ENCODE measurements around the gene SKAP1. TPM values are rescaled to one million over a fixed set of nuclear protein-coding genes. Genes with fewer than 3 reads are reported as not detected.

Gene SKAP1
- total and polyA plus RNA-seq, 2 of the 13 experiments (the other 11 are each of a cell fraction or from before 2014, with no cell fraction given) = 0.21 TPM; not detected in 1

GRCh38 chr17:48269209-48269608 is 160.8 kb downstream of the SKAP1 start (continued):
- no peak for TF ChIP-seq HMGXB4 (CRISPR knock-in tag; IDR thresholded peaks at IDR 0.05; ENCODE audit: borderline replicate concordance in 1 of 2, low read depth in 1 of 2)
- TF ChIP-seq ZNF431 (CRISPR knock-in tag; IDR thresholded peaks at IDR 0.05; ENCODE audit: borderline replicate concordance, low read depth) = no peak
- TF ChIP-seq GFI1 (CRISPR knock-in tag; IDR thresholded peaks at IDR 0.05; ENCODE audit: borderline replicate concordance) = no peak

GRCh38 chr17:48263731-48264035 is 166.3 kb downstream of the SKAP1 start:
- H3K9ac ChIP-seq (ENCODE audit: insufficient read depth, low read depth, low read length) = no peak overlapping the region
- no peak overlapping the region for H3K27ac ChIP-seq (ENCODE audit: extremely low read length, insufficient read depth, low read length)
- H3K79me2 ChIP-seq (ENCODE audit: insufficient read depth, low read length) = no peaks in the 10 kb centered on the region
- no peak overlapping the region for H3K4me3 ChIP-seq (replicated peaks in 1 of 3; ENCODE audit: insufficient read depth in 1 of 3, low read depth in 2 of 3, low read length in 3 of 3)
- no peak for DNase-seq (ENCODE audit: low spot score)
- H3K9me3 ChIP-seq (ENCODE audit: low read length) = no peaks in the 10 kb centered on the region
- no peaks in the 10 kb centered on the region for H3K36me3 ChIP-seq (replicated peaks in 1 of 2; ENCODE audit: control insufficient read depth in 1 of 2, insufficient read depth in 2 of 2, low read length in 2 of 2)
- H2AFZ ChIP-seq (ENCODE audit: low read length) = no peak overlapping the region
- H3K4me2 ChIP-seq (ENCODE audit: low read depth, low read length) = no peak overlapping the region
- CTCF ChIA-PET (ENCODE audit: low intra/inter-chr PET ratio, low total read pairs) = no interaction called here
- POLR2A ChIA-PET = no interaction called here
- in situ Hi-C loops (cut with HindIII; ENCODE audit: extremely low pct_ligation_motif_present, low pct_unique_long_range_greater_than_20kb) (no loop called here), intact Hi-C loops (cut with micrococcal nuclease; ENCODE audit: unreplicated experiment) (loop anchor here (5.0 kb wide), 1 partner anchor 354 kb away; the partner anchor contains the start of gene HOXB8)
- no peaks in the 10 kb centered on the region for H4K20me1 ChIP-seq (ENCODE audit: insufficient read depth, low read length)
- WGBS (ENCODE audit: low lambda C conversion rate) = 34% methylated on average over 8 of the region's 8 CpGs
- BruUV-seq (replicated peaks) = no TSS peak
- H3K27me3 ChIP-seq (ENCODE audit: control insufficient read depth in 1 of 2, insufficient read depth in 2 of 2, low read length in 2 of 2) = no peaks in the 10 kb centered on the region; a peak in 3 of 5 replicates
- H3K4me1 ChIP-seq (ENCODE audit: insufficient read depth, low read length) = no peaks in the 10 kb centered on the region
- FAIRE-seq = no peak
- ATAC-seq = no peak
- TF ChIP-seq ZNF512 (CRISPR knock-in tag; IDR thresholded peaks at IDR 0.05) (no peak), ATF1 (CRISPR knock-in tag; IDR thresholded peaks at IDR 0.05) (no peak), ZNF773 (CRISPR knock-in tag; IDR thresholded peaks at IDR 0.05; ENCODE audit: borderline replicate concordance) (no peak), PHB2 (IDR thresholded peaks at IDR 0.05; ENCODE audit: partially characterized antibody) (no peak), ZNF333 (CRISPR knock-in tag; IDR thresholded peaks at IDR 0.05; ENCODE audit: borderline replicate concordance) (no peak), BRD4 (CRISPR knock-in tag; IDR thresholded peaks at IDR 0.05) (no peak), RARG (CRISPR knock-in tag; IDR thresholded peaks at IDR 0.05; ENCODE audit: low read depth) (no peak), ZNF230 (CRISPR knock-in tag; IDR thresholded peaks at IDR 0.05) (no peak), ZNF275 (CRISPR knock-in tag; IDR thresholded peaks at IDR 0.05; ENCODE audit: borderline replicate concordance) (no peak), PATZ1 (CRISPR knock-in tag; IDR thresholded peaks at IDR 0.05) (no peak), MXD1 (CRISPR knock-in tag; IDR thresholded peaks at IDR 0.05) (no peak), SNAPC2 (CRISPR knock-in tag; IDR thresholded peaks at IDR 0.05) (no peak), NFKB2 (CRISPR knock-in tag; IDR thresholded peaks at IDR 0.05; ENCODE audit: borderline replicate concordance) (no peak), TBX3 (IDR thresholded peaks at IDR 0.05; ENCODE audit: borderline replicate concordance) (no peak)

Measured in HepG2 (cell line).